HG03025 (cell line): ENCODE results near the gene RERG.

Experiments used
- ATAC-seq: cut with Tn5 transposase; IDR thresholded peaks from one replicate; pipeline ENCODE4 v1.9.1; 2021; ENCODE audit warnings: mild to moderate bottlenecking, moderate library complexity; ENCODE audit not compliant: unreplicated experiment, low FRiP score

The RERG gene

GRCh38 chr12:15220451-15220850 is 766 bp downstream of the RERG start:
- ATAC-seq: no peak

- ATAC-seq: no peak
Observed at GRCh38 chr12:15218794-15219193, 2.4 kb downstream of the RERG start.

GRCh38 chr12:15216036-15216889 is 5.0 kb downstream of the RERG start:
- ATAC-seq: no peak

GRCh38 chr12:15214851-15215601 is 6.2 kb downstream of the RERG start:
- ATAC-seq: no peak

- ATAC-seq: no peak
Observed at GRCh38 chr12:15212930-15213329, 8.3 kb downstream of the RERG start.

- no peak for ATAC-seq
Observed at GRCh38 chr12:15209782-15210181, 11.4 kb downstream of the RERG start.

- ATAC-seq: no peak
Observed at GRCh38 chr12:15208871-15209656, 12.2 kb downstream of the RERG start.

- no peak for ATAC-seq
Observed at GRCh38 chr12:15208140-15208539, 13.1 kb downstream of the RERG start.

- ATAC-seq: no peak
Observed at GRCh38 chr12:15206831-15207389, 14.3 kb downstream of the RERG start.

GRCh38 chr12:15206338-15206737 is 14.9 kb downstream of the RERG start:
- ATAC-seq: no peak

GRCh38 chr12:15205341-15206010 is 15.7 kb downstream of the RERG start:
- ATAC-seq: no peak

GRCh38 chr12:15201456-15201855 is 19.8 kb downstream of the RERG start:
- ATAC-seq: no peak

- ATAC-seq: no peak
Observed at GRCh38 chr12:15201056-15201455, 20.2 kb downstream of the RERG start.

GRCh38 chr12:15200641-15201040 is 20.6 kb downstream of the RERG start:
- no peak for ATAC-seq

- ATAC-seq: no peak
Observed at GRCh38 chr12:15199930-15200329, 21.3 kb downstream of the RERG start.

- peak; percentile 81 for ATAC-seq
Observed at GRCh38 chr12:15196678-15197505, 24.3 kb downstream of the RERG start.

- ATAC-seq: peak; percentile 31
Observed at GRCh38 chr12:15196221-15196620, 25.0 kb downstream of the RERG start.

GRCh38 chr12:15194456-15195368 is 26.5 kb downstream of the RERG start:
- no peak for ATAC-seq
